ENCODE data around the gene ARID4A.

The ARID4A gene

DNA sequence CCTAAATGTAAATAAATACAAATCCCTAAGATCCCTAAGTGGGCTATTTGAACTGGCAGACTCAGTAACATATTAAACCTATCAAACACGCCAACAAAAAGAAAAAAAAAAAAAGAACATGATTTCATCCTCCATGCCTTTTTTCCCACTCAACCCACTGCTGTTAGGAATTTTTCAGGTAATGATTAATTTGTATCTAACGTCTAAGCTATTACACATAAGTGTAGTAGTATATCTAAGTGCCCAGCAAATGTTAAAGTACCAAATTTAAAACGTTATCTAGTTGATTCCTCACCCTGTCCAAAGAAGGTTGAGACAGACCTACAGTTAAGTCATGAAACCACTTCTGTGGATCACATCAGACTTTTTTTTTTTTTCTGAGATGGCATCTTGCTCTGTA is 16.4 kb upstream of the ARID4A start:
- Histone ChIP-seq H3K4me3 (ENCODE audit: insufficient read length, low read depth) (no peak overlapping the region), H3K27me3 (ENCODE audit: insufficient read depth, insufficient read length) (no peaks in the 10 kb centered on the region), H3K36me3 (ENCODE audit: insufficient read depth, insufficient read length, low read length) (peaks cover 69% of the 10 kb centered on the region), H3K9ac (ENCODE audit: insufficient read length, low read depth) (no peak overlapping the region), H3K9me3 (ENCODE audit: insufficient read depth, low read length) (no peaks in the 10 kb centered on the region), H3K4me1 (ENCODE audit: insufficient read depth, insufficient read length) (no peaks in the 10 kb centered on the region)
- no peak for TF ChIP-seq ZNF274 (IDR thresholded peaks at IDR 0.05; ENCODE audit: low read depth, low read length)
- TF ChIP-seq SUZ12 (IDR thresholded peaks at IDR 0.05; ENCODE audit: extremely low read depth, insufficient read depth, insufficient read length) = no peak
- TF ChIP-seq YY1 (IDR thresholded peaks at IDR 0.05; ENCODE audit: insufficient read depth, insufficient read length) = no peak
- no peak for DNase-seq (ENCODE audit: low read depth, low spot score)

- Histone ChIP-seq H3K9me3 (ENCODE audit: insufficient read depth, low read length) (no peaks in the 10 kb centered on the region), H3K4me1 (ENCODE audit: insufficient read depth, insufficient read length) (no peaks in the 10 kb centered on the region), H3K27me3 (ENCODE audit: insufficient read depth, insufficient read length) (no peaks in the 10 kb centered on the region), H3K36me3 (ENCODE audit: insufficient read depth, insufficient read length, low read length) (peaks cover 61% of the 10 kb centered on the region), H3K4me3 (ENCODE audit: insufficient read length, low read depth) (no peak overlapping the region), H3K9ac (ENCODE audit: insufficient read length, low read depth) (no peak overlapping the region)
- TF ChIP-seq SUZ12 (IDR thresholded peaks at IDR 0.05; ENCODE audit: extremely low read depth, insufficient read depth, insufficient read length) = no peak
- TF ChIP-seq ZNF274 (IDR thresholded peaks at IDR 0.05; ENCODE audit: low read depth, low read length) = no peak
- TF ChIP-seq YY1 (IDR thresholded peaks at IDR 0.05; ENCODE audit: insufficient read depth, insufficient read length) = no peak
- no peak for DNase-seq (ENCODE audit: low read depth, low spot score)
These were observed 15.3 kb upstream of the ARID4A start for GRCh38 chr14:58282925-58283593.

GRCh38 chr14:58283730-58284129 is 14.6 kb upstream of the ARID4A start:
- Histone ChIP-seq H3K36me3 (ENCODE audit: insufficient read depth, insufficient read length, low read length) (peaks cover 61% of the 10 kb centered on the region), H3K4me1 (ENCODE audit: insufficient read depth, insufficient read length) (no peaks in the 10 kb centered on the region), H3K4me3 (ENCODE audit: insufficient read length, low read depth) (no peak overlapping the region), H3K9ac (ENCODE audit: insufficient read length, low read depth) (no peak overlapping the region), H3K27me3 (ENCODE audit: insufficient read depth, insufficient read length) (no peaks in the 10 kb centered on the region), H3K9me3 (ENCODE audit: insufficient read depth, low read length) (no peaks in the 10 kb centered on the region)
- TF ChIP-seq YY1 (IDR thresholded peaks at IDR 0.05; ENCODE audit: insufficient read depth, insufficient read length) (no peak), ZNF274 (IDR thresholded peaks at IDR 0.05; ENCODE audit: low read depth, low read length) (no peak), SUZ12 (IDR thresholded peaks at IDR 0.05; ENCODE audit: extremely low read depth, insufficient read depth, insufficient read length) (no peak)
- DNase-seq (ENCODE audit: low read depth, low spot score) = no peak

DNA sequence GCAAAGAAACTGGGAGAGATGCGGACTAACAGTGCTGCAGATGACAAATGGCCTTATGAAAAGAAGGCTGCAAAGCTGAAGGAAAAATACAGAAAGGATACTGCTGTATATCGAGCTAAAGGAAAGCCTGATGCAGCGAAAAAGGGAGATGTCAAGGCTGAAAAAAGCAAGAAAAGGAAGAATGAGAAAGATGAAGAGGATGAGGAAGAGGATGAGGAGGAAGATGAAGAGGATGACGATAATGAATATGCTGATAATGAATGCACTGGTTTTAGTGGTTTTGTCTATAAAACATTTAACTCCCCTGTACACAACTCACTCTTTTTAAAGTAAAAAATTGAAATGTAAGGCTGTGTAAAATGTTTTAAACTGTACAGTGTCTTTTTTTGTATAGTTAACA is 13.2 kb upstream of the ARID4A start:
- no peaks in the 10 kb centered on the region for H3K4me1 ChIP-seq (ENCODE audit: insufficient read depth, insufficient read length)
- TF ChIP-seq YY1 (IDR thresholded peaks at IDR 0.05; ENCODE audit: insufficient read depth, insufficient read length) (no peak), ZNF274 (IDR thresholded peaks at IDR 0.05; ENCODE audit: low read depth, low read length) (no peak), SUZ12 (IDR thresholded peaks at IDR 0.05; ENCODE audit: extremely low read depth, insufficient read depth, insufficient read length) (no peak)
- H3K9me3 ChIP-seq (ENCODE audit: insufficient read depth, low read length) = no peaks in the 10 kb centered on the region
- H3K9ac ChIP-seq (ENCODE audit: insufficient read length, low read depth) = no peak overlapping the region
- no peaks in the 10 kb centered on the region for H3K27me3 ChIP-seq (ENCODE audit: insufficient read depth, insufficient read length)
- peaks cover 69% of the 10 kb centered on the region for H3K36me3 ChIP-seq (ENCODE audit: insufficient read depth, insufficient read length, low read length)
- no peak for DNase-seq (ENCODE audit: low read depth, low spot score)
- no peak overlapping the region for H3K4me3 ChIP-seq (ENCODE audit: insufficient read length, low read depth)

GRCh38 chr14:58287607-58288042 is 10.7 kb upstream of the ARID4A start:
- peaks cover 84% of the 10 kb centered on the region for H3K36me3 ChIP-seq (ENCODE audit: insufficient read depth, insufficient read length, low read length)

GRCh38 chr14:58288106-58288792 is 10.1 kb upstream of the ARID4A start:
- Histone ChIP-seq H3K4me3 (ENCODE audit: insufficient read length, low read depth) (no peak overlapping the region), H3K9ac (ENCODE audit: insufficient read length, low read depth) (no peak overlapping the region), H3K9me3 (ENCODE audit: insufficient read depth, low read length) (no peaks in the 10 kb centered on the region), H3K36me3 (ENCODE audit: insufficient read depth, insufficient read length, low read length) (peaks cover 81% of the 10 kb centered on the region), H3K27me3 (ENCODE audit: insufficient read depth, insufficient read length) (no peaks in the 10 kb centered on the region), H3K4me1 (ENCODE audit: insufficient read depth, insufficient read length) (no peaks in the 10 kb centered on the region)
- DNase-seq (ENCODE audit: low read depth, low spot score) = no peak
- no peak for TF ChIP-seq YY1 (IDR thresholded peaks at IDR 0.05; ENCODE audit: insufficient read depth, insufficient read length)
- no peak for TF ChIP-seq ZNF274 (IDR thresholded peaks at IDR 0.05; ENCODE audit: low read depth, low read length)
- TF ChIP-seq SUZ12 (IDR thresholded peaks at IDR 0.05; ENCODE audit: extremely low read depth, insufficient read depth, insufficient read length) = no peak

More at GRCh38 chr14:58287607-58288042, 10.7 kb upstream of the ARID4A start:
- DNase-seq (ENCODE audit: low read depth, low spot score) = no peak
- Histone ChIP-seq H3K9ac (ENCODE audit: insufficient read length, low read depth) (no peak overlapping the region), H3K9me3 (ENCODE audit: insufficient read depth, low read length) (no peaks in the 10 kb centered on the region), H3K27me3 (ENCODE audit: insufficient read depth, insufficient read length) (no peaks in the 10 kb centered on the region), H3K4me1 (ENCODE audit: insufficient read depth, insufficient read length) (no peaks in the 10 kb centered on the region), H3K4me3 (ENCODE audit: insufficient read length, low read depth) (no peak overlapping the region)
- no peak for TF ChIP-seq ZNF274 (IDR thresholded peaks at IDR 0.05; ENCODE audit: low read depth, low read length)
- no peak for TF ChIP-seq YY1 (IDR thresholded peaks at IDR 0.05; ENCODE audit: insufficient read depth, insufficient read length)
- no peak for TF ChIP-seq SUZ12 (IDR thresholded peaks at IDR 0.05; ENCODE audit: extremely low read depth, insufficient read depth, insufficient read length)

DNA sequence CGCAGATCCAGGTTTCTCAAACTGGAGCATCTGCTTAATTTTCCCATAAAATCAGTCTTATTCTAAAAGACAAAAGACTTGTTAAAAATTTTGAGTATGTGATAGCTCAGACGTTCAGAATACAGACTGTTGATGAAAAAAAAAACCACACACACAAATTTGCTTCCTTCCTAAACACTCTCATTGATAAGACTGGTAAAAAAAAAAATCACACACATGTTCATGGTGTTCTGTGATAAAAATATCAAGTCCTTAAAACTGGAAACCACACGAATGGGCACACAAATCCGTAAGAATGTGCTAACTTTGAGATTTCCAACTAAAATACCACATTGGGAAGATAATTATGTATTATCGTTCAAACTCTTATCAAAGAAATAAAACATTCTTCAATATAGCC is 6.7 kb upstream of the ARID4A start:
- Histone ChIP-seq H3K4me3 (ENCODE audit: insufficient read length, low read depth) (no peak overlapping the region), H3K27me3 (ENCODE audit: insufficient read depth, insufficient read length) (no peaks in the 10 kb centered on the region), H3K36me3 (ENCODE audit: insufficient read depth, insufficient read length, low read length) (peaks cover 69% of the 10 kb centered on the region), H3K9ac (ENCODE audit: insufficient read length, low read depth) (no peak overlapping the region), H3K4me1 (ENCODE audit: insufficient read depth, insufficient read length) (no peaks in the 10 kb centered on the region), H3K9me3 (ENCODE audit: insufficient read depth, low read length) (no peaks in the 10 kb centered on the region)
- no peak for DNase-seq (ENCODE audit: low read depth, low spot score)
- TF ChIP-seq YY1 (IDR thresholded peaks at IDR 0.05; ENCODE audit: insufficient read depth, insufficient read length) (no peak), ZNF274 (IDR thresholded peaks at IDR 0.05; ENCODE audit: low read depth, low read length) (no peak), SUZ12 (IDR thresholded peaks at IDR 0.05; ENCODE audit: extremely low read depth, insufficient read depth, insufficient read length) (no peak)
